Non-pigmented ciliary epithelial cell (primary cell): Measurements from ENCODE around the gene DXO.
"Not testable (repeated sequence)": the region's sequence is repeated elsewhere in the genome, so short reads cannot be mapped to it uniquely, and the experiment has no call there.

Experiments
- DNase-seq: peaks from one replicate; pipeline ENCODE4 v3.0.0-alpha.2; 2010; ENCODE audit warnings: low read depth

Gene DXO

DNA sequence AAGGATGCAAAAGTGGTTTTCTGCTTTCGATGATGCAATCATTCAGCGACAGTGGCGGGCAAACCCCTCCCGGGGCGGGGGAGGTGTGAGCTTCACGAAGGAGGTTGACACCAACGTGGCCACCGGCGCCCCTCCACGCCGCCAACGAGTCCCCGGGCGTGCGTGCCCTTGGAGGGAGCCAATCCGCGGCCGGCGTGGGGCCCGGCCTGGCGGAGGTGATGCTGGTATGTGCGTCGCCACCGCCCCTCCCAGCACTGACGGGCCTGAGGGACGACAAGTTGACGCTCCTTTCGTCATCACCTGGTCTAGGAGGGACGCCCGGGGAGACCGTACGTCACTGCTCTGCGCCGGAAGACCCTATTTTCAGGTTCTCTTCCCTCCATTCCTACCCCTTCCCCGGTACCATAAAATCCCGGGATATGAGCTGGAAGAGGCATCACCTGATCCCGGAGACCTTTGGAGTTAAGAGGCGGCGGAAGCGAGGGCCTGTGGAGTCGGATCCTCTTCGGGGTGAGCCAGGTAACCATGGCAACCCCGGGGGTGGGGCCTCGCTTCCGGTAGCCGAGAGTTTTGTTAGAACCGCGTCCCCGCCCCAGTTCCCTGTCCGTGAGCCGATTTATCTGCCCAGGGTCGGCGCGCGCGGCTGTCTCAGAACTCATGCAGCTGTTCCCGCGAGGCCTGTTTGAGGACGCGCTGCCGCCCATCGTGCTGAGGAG lies at the start of gene DXO:
DXO (minus strand) TSS at position 146 of the 716 bp plus-strand sequence. CDS start 463 bp downstream, outside the sequence.
- peak; percentile 93 for DNase-seq

DNA sequence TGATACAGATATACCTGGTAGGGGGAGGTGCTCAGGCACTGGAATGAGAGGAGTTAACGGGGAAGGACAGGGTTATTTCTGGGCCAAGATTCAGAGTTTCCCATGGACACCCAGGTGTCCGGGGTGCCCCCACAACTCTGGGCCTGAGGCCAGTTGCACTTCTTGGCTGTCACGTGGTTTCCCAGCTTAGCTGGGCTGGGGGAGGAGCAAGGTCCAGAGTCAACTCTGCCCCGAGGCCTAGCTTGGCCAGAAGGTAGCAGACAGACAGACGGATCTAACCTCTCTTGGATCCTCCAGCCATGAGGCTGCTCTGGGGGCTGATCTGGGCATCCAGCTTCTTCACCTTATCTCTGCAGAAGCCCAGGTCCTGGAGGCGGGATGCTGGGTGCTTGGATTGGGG lies 42.6 kb upstream of the DXO start, which contains the start of gene C4B:
C4B (plus strand) TSS at position 249 of the 400 bp plus-strand sequence; CDS start at position 300, 51 bp downstream.
- not testable (repeated sequence) for DNase-seq

DNA sequence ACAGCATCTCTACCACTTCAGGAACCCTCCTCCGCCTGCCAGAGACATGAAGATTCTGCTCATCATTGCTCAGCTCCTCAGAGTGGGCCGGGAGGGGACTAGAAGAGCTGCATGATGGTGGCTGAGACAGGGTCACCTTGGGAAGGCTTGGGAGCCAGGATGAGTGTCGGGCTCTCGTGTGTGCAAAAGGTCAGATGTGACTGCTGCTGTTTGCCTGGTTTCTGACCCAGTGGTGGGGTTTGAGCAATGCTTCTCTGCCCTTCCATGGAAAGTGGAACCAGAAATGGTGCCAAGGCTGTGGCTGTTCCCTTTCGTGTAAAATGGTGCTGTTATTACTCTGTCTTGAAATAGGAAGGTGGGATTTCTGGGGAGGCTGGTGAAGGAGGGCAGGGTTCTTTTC lies 41.8 kb upstream of the DXO start:
- DNase-seq = not testable (repeated sequence)

DNA sequence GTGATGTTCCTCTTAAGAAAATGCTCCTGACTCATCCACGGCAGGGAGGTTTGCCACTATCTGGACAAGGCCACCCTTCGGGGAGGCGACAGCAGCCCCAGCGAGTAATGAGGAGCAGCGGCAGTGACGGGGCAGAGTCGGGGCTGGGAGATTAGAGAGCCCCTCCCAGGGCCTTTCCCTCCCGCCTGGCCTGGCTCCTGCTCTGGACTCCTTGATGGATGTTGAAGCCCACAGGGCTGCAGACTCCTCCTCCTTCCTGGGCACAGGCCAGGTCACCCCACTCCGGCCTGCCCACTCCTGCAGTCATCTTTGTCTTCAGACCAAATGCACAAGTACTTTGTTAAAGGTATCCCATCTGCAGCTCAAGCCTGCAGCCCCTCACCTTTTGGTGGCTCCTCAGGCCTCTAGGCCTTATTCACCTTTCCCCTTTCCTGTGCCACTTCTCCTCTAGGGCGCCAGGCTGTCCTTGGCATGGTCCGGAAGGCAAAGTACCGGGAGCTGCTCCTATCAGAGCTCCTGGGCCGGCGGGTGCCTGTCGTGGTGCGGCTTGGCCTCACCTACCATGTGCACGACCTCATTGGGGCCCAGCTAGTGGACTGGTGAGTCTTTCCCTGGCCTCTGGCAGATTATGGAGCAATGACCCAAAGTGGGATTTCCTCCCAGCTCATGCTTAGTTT lies 41.1 kb upstream of the DXO start:
- DNase-seq = not testable (repeated sequence)

DNA sequence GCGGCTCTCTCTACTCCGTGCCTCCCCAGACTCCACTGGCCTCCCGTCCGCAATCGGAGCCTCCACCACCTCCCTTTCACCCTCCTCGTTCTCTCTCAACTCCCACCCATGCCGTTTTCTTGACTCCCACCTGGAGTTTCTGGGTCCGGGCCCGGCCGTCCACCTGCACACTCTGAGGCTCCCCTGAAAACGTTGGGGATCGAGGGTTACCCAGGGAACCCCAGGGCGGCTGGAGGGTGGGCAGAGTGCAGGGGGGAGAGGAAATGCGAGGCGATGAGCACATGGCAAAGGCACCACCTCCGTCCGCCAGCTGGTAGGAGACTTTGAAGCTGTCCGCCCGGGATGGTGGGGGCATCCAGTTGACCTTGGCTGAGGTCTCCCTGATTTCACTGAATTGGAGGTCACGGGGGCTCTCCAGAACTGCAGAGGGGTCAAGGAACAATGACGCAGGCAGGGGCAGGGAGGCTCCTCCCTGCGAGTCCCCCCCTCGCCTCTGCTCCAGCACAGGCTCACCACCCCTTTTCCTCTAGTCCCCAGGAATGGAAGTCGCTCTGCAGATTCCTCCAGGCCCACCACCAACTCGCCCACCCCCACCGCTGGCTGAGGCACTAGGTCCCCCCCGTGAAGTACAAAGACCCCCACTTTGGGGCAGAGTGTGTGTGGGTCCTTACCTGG lies 39.1 kb upstream of the DXO start:
- not testable (repeated sequence) for DNase-seq

DNA sequence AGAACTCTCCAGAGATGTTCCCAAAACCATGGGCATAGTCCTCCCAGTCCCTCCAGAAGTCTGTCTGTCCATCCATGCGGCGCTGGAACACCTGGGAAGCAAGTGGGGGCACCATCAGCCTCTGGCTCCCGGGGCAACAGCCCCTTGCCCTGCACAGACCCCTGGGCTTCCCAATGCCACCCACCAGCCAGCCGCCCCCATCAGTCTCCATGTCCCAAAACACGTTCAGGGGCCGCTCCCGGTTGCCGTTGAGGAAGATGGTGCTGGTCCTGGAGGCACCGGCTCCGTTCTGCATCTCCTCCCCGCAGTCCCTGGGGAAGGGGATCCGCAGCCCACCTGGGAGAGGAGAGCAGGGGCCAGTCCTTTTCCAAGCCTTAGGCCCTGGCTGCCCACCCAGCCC lies 37.6 kb upstream of the DXO start:
- not testable (repeated sequence) for DNase-seq

DNA sequence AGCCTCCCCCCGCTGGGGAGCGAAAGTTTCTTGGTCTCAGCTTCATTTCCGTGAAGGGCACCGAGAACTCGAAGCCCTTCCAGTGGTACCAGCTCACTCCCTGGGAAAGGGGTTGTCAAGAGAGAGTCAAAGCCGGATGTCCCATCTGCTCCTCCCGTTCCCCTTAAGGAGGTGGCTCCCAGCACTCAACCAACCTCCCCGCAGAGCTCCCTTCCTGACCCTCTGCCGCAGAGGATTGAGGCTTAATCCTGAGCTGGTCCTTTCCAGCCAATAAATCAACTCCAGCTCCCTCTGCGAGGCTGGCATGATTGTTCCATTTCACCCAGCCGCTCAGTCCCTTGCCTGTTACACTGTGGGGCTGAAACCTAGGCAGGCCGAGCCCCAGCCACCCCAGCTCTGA lies 36.7 kb upstream of the DXO start:
- DNase-seq = not testable (repeated sequence)

DNA sequence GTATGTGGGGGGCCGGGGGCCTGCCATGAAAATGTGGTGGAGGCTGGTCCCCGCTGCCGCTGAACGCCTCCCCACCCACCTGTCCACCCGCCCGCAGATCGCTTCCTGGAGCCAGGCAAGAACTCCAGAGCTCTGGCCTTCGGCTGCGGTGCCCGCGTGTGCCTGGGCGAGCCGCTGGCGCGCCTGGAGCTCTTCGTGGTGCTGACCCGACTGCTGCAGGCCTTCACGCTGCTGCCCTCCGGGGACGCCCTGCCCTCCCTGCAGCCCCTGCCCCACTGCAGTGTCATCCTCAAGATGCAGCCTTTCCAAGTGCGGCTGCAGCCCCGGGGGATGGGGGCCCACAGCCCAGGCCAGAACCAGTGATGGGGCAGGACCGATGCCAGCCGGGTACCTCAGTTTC lies 36.1 kb upstream of the DXO start:
- not testable (repeated sequence) for DNase-seq

DNA sequence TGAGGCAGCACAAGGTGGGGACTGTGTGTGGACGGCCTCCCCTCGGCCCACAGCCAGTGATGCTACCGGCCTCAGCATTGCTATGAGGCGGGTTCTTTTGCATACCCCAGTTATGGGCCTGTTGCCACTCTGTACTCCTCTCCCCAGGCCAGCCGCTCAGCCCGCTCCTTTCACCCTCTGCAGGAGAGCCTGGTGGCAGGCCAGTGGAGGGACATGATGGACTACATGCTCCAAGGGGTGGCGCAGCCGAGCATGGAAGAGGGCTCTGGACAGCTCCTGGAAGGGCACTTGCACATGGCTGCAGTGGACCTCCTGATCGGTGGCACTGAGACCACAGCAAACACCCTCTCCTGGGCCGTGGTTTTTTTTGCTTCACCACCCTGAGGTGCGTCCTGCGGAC lies 35.1 kb upstream of the DXO start:
- DNase-seq = not testable (repeated sequence)

DNA sequence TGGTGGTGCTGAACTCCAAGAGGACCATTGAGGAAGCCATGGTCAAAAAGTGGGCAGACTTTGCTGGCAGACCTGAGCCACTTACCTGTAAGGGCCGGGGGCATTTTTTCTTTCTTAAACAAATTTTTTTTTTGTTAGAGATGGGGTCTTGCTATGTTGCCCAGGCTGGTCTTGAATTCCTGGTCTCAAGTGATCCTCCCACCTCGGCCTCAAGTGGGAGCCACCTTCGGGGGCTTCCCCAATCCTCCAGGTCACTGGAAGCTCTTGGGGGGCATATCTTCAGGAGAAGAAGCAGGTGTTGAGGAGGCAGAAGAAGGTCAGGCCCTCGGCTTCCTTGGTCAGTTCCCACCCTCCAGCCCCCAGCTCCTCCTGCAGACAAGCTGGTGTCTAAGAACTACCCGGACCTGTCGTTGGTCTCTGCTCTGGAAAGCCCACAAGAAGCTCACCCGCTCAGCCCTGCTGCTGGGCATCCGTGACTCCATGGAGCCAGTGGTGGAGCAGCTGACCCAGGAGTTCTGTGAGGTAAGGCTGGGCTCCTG lies 34.1 kb upstream of the DXO start:
- DNase-seq = not testable (repeated sequence)

DNA sequence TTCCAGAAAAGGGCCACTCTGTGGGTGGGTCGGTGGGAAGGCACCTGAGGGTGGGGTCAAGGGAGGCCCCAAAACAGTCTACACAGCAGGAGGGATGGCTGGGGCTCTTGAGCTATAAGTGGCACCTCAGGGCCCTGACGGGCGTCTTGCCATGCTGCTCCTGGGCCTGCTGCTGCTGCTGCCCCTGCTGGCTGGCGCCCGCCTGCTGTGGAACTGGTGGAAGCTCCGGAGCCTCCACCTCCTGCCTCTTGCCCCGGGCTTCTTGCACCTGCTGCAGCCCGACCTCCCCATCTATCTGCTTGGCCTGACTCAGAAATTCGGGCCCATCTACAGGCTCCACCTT lies 33.6 kb upstream of the DXO start:
- DNase-seq = not testable (repeated sequence)

DNA sequence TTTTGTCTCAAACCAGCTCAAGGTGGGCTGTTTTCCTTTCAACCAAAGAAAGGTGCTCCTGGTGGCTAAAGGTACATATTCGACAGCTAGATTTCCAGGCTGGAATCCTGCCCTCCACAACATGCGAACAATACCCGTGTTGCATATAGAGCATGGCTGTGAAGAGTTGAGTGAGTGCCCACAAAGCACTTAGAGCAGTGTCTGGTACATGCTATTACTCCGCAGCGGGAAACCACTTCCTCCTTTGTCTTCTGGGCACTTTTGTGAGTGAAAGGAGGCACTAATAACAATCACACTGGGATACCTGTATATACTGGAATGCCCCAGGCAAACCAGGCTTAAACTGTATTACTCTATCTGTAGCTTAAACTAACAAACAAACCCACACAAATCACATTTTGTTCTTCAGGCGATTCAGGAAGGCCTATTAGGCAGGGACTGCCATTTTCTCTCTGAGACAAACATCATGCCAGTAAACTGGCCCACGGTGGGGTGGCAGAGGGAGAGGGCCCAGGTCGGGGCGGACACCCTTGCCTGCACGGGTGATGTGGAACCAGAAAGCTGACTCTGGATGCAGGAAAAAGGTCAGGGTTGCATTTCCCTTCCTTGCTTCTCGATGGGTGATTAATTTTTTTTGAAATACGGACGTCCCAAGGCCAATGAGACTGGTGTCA lies 33.1 kb upstream of the DXO start:
- not testable (repeated sequence) for DNase-seq

DNA sequence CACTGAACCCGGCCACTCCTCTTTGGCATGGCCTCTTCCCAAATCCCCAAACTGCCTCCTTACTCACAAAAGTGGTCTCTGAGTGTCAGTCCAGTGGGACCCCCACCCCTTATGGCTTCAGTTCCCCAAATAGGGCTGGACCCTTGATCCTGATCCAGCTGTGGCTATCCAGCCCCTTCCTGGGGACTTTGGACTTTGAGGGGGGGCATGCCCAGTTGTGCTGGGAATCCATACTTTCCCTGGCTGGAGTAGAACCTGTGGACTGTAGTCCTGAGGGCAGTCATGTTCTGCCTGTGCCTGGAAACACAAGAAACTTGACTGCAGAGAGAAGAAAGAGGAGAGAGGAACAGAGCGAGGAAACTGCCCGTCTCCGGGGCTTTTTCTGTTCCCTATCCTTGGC lies 32.5 kb upstream of the DXO start:
- not testable (repeated sequence) for DNase-seq

DNA sequence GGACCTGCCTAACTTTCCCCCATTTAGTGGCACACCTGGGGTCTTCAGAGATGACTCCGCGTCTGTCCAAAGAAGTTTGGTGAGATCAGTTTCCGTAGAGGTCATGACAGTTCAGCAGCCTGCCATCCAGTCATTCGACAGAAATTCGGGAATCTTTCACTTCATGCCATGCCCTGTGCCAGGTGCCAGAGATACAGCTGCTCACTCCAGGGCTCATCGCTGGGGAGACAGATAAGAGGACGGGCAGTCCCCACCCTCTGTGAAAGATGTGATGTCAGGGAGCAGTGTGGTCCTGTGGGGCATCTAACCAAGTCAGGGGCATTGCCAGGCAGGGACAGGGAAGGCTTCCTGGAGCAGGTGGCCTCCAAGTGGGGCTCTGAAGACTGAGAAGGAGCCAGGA lies 31.4 kb upstream of the DXO start:
- not testable (repeated sequence) for DNase-seq

DNA sequence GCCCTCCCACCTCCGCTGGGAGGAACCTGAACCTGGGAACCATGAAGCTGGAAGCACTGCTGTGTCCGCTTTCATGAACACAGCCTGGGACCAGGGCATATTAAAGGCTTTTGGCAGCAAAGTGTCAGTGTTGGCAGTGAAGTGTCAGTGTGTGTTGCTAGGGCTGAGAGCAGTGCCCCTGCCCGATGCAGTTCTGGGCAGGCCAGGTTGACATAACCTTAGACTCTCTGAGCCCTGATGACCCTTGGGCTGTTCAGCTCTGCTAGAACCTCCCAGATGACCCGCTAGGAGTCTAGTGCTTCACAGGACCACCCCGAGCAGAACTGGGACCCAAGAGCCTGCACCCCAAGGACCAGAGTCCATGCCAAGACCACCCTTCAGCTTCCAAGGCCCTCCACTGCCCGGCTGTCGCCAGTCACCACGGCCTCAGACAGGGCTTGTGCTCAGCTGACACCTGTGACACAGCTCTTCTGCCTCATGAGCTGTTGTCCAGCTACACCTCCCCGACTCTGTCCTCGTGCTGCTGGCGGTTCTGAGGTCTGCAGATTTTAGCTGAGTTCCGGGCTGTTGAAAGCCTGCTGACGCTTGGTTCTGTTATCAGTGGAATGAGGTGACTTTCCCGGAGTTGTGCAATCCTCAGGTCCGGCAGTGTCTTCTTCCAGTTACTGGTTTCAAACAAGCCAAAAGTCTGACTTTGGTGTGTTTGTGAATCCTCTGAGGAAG lies 30.8 kb upstream of the DXO start:
- DNase-seq = not testable (repeated sequence)

DNA sequence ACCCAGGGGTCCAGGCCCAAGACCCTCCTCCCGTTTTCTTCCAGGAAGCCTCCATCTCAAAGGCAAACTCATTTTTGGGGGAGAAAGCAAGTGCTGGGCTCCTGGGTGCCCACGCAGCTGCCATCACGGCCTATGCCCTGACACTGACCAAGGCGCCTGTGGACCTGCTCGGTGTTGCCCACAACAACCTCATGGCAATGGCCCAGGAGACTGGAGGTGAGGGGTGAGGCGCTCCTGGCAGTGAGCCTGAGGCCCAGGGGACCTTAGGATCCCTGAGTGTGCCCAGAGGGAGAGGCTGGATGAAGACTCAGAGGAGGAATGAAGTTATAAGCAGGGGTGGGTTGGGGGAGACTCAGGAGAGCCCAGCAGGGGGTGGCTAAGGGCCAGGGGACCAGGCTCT lies 24.4 kb upstream of the DXO start:
- not testable (repeated sequence) for DNase-seq

DNA sequence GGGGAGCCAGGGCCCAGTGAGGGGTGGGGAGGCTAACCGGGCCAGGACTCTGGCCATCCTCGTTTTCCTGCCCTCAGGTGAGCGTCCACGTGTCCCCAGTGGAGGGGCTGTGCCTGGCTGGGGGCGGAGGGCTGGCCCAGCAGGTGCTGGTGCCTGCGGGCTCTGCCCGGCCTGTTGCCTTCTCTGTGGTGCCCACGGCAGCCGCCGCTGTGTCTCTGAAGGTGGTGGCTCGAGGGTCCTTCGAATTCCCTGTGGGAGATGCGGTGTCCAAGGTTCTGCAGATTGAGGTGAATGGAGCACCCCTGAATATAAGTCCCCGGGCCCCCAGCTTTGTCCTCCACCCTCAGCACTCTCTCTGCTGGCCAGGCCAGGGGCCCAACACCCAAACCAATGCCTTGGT lies 22.5 kb upstream of the DXO start:
- DNase-seq = not testable (repeated sequence)

DNA sequence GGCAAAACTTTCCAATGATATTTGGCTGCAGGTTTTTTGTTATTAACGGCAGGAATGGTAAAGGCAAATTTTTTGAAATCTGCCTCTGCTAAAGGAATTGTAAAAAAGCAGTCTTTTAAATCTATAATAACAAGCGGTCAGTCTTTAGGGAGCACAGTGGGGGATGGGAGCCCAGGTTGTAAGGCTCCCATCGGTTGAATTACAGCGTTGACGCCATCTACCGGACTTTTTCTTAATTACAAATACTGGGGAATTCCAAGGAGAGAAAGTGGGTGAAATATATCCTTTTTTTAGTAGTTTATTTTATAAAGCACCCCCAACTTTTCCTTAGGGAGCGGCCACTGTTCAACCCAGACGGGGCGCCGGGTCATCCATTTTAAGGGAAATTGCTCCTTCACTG lies 17.4 kb upstream of the DXO start:
- DNase-seq = not testable (repeated sequence)

DNA sequence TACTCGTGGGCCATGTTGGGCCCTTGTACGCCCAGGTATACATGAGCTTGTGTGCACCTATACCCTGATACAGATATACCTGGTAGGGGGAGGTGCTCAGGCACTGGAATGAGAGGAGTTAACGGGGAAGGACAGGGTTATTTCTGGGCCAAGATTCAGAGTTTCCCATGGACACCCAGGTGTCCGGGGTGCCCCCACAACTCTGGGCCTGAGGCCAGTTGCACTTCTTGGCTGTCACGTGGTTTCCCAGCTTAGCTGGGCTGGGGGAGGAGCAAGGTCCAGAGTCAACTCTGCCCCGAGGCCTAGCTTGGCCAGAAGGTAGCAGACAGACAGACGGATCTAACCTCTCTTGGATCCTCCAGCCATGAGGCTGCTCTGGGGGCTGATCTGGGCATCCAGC lies 9.8 kb upstream of the DXO start, which contains the start of gene C4A:
C4A (plus strand) TSS at position 314 of the 400 bp plus-strand sequence; CDS start at position 365, 51 bp downstream.
- not testable (repeated sequence) for DNase-seq

DNA sequence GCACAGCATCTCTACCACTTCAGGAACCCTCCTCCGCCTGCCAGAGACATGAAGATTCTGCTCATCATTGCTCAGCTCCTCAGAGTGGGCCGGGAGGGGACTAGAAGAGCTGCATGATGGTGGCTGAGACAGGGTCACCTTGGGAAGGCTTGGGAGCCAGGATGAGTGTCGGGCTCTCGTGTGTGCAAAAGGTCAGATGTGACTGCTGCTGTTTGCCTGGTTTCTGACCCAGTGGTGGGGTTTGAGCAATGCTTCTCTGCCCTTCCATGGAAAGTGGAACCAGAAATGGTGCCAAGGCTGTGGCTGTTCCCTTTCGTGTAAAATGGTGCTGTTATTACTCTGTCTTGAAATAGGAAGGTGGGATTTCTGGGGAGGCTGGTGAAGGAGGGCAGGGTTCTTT lies 9.1 kb upstream of the DXO start:
- not testable (repeated sequence) for DNase-seq

DNA sequence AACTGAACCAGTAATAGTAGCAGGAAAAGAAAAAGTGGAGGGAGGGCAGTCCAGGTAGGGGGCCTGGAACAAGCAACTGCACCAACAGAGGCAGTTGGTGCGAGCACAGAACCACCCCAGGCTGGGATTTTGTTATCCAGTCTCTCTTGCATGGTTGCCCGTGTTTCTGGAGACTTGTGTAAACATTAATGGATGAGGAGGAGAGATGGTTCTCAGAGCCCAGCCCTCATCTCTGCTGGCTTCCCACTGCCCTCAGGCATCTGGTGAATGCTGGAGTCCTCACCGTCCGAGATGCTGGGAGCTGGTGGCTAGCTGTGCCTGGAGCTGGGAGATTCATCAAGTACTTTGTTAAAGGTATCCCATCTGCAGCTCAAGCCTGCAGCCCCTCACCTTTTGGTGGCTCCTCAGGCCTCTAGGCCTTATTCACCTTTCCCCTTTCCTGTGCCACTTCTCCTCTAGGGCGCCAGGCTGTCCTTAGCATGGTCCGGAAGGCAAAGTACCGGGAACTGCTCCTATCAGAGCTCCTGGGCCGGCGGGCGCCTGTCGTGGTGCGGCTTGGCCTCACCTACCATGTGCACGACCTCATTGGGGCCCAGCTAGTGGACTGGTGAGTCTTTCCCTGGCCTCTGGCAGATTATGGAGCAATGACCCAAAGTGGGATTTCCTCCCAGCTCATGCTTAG lies 8.4 kb upstream of the DXO start:
- not testable (repeated sequence) for DNase-seq
